Activated naive CD4-positive, alpha-beta T cell treated with anti-CD3 and anti-CD28 coated beads, Interleukin-2, amount 50 U/mL, for 72 hours (primary cell): ENCODE measurements around the gene TGM2. TPM values are rescaled to one million over a fixed set of nuclear protein-coding genes. Genes with fewer than 3 reads are reported as not detected.

ENCODE experiments used
- ATAC-seq, 2 donors: fragments of 150-1000 bp; cut with Tn5 transposase; 2 replicates each; pipeline ENCODE4 v1.10.0; 2021; ENCODE audit warnings: mild to moderate bottlenecking in 2 of 2, moderate library complexity in 2 of 2
- DNase-seq, 2 donors: peaks; one replicate each; pipeline ENCODE4 v3.0.0; 2021 to 2022; ENCODE audit warnings: low spot score in 2 of 2
- H3K27ac Mint-ChIP-seq, 2 donors: one replicate each; pipeline ENCODE4 v1.8.0; 2022; ENCODE audit warnings: mild to moderate bottlenecking in 2 of 2, mixed read lengths in 2 of 2
- H3K36me3 Mint-ChIP-seq, 2 donors: one replicate each; pipeline ENCODE4 v1.8.0; 2022; ENCODE audit warnings: mixed read lengths in 2 of 2
- H3K9me3 Mint-ChIP-seq, 2 donors: one replicate each; pipeline ENCODE4 v1.8.0; 2022; ENCODE audit warnings: mixed read lengths in 2 of 2
- total RNA-seq, 2 donors: library from RNA; stranded (reverse); gene quantifications; one replicate each; pipeline ENCODE4 v1.2.3, GENCODE V29; 2022

Gene TGM2
- total RNA-seq = under 1 TPM in 1 of 2 donors, not detected in 1; 0.10 TPM

- ATAC-seq (peak; percentile 74 to 89), DNase-seq (peak in 1 of 2 donors; percentile 64)
- Mint-ChIP-seq H3K36me3 (no peaks in the 10 kb centered on the region), H3K9me3 (no peaks in the 10 kb centered on the region), H3K27ac (no peak within 1 kb of the TSS)
These were observed at the start of gene TGM2 for GRCh38 chr20:38165089-38165965. Gene TGM2 (minus strand): TSS chr20:38165270. CDS start chr20:38165198, 72 bp downstream.

GRCh38 chr20:38214256-38215193, 49.5 kb upstream of the TGM2 start:
- no peaks in the 10 kb centered on the region for H3K36me3 Mint-ChIP-seq
- H3K9me3 Mint-ChIP-seq = no peaks in the 10 kb centered on the region
- DNase-seq (no peak), ATAC-seq (no peak)
- no peak overlapping the region for H3K27ac Mint-ChIP-seq

GRCh38 chr20:38213607-38213940, 48.5 kb upstream of the TGM2 start:
- no peak for DNase-seq
- no peaks in the 10 kb centered on the region for H3K36me3 Mint-ChIP-seq
- no peak for ATAC-seq
- H3K27ac Mint-ChIP-seq = no peak overlapping the region
- no peaks in the 10 kb centered on the region for H3K9me3 Mint-ChIP-seq

GRCh38 chr20:38212806-38213606, 47.9 kb upstream of the TGM2 start:
- DNase-seq = no peak
- no peak for ATAC-seq

GRCh38 chr20:38211200-38212097, 46.4 kb upstream of the TGM2 start:
- no peaks in the 10 kb centered on the region for H3K9me3 Mint-ChIP-seq
- DNase-seq (peak in 1 of 2 donors; percentile 20), ATAC-seq (no peak)
- peak overlapping the region in 1 of 2 donors; percentile 36 for H3K27ac Mint-ChIP-seq
- no peaks in the 10 kb centered on the region for H3K36me3 Mint-ChIP-seq

More at GRCh38 chr20:38212806-38213606, 47.9 kb upstream of the TGM2 start:
- no peaks in the 10 kb centered on the region for H3K36me3 Mint-ChIP-seq
- H3K9me3 Mint-ChIP-seq = no peaks in the 10 kb centered on the region
- no peak overlapping the region for H3K27ac Mint-ChIP-seq

- no peak for ATAC-seq
- H3K36me3 Mint-ChIP-seq = no peaks in the 10 kb centered on the region
- DNase-seq = peak in 1 of 2 donors; percentile 30
- H3K9me3 Mint-ChIP-seq = no peaks in the 10 kb centered on the region
- no peak overlapping the region for H3K27ac Mint-ChIP-seq
These were observed 45.7 kb upstream of the TGM2 start for GRCh38 chr20:38210741-38211140.

- H3K27ac Mint-ChIP-seq = no peak overlapping the region
- H3K9me3 Mint-ChIP-seq = no peaks in the 10 kb centered on the region
- H3K36me3 Mint-ChIP-seq = no peaks in the 10 kb centered on the region
- DNase-seq (peak in 1 of 2 donors; percentile 50), ATAC-seq (no peak)
These were observed 44.8 kb upstream of the TGM2 start for GRCh38 chr20:38209736-38210405.

GRCh38 chr20:38209054-38209675, 44.1 kb upstream of the TGM2 start:
- H3K36me3 Mint-ChIP-seq = no peaks in the 10 kb centered on the region
- DNase-seq = no peak
- H3K27ac Mint-ChIP-seq = no peak overlapping the region
- H3K9me3 Mint-ChIP-seq = no peaks in the 10 kb centered on the region
- no peak for ATAC-seq

- H3K36me3 Mint-ChIP-seq = no peaks in the 10 kb centered on the region
- DNase-seq (no peak), ATAC-seq (no peak)
- H3K27ac Mint-ChIP-seq = no peak overlapping the region
- H3K9me3 Mint-ChIP-seq = no peaks in the 10 kb centered on the region
These were observed 43.5 kb upstream of the TGM2 start for GRCh38 chr20:38208523-38208922.

GRCh38 chr20:38208088-38208487, 43.0 kb upstream of the TGM2 start:
- H3K36me3 Mint-ChIP-seq = no peaks in the 10 kb centered on the region
- DNase-seq (no peak), ATAC-seq (no peak)
- no peaks in the 10 kb centered on the region for H3K9me3 Mint-ChIP-seq
- H3K27ac Mint-ChIP-seq = no peak overlapping the region

GRCh38 chr20:38207621-38208020, 42.6 kb upstream of the TGM2 start:
- Mint-ChIP-seq H3K9me3 (no peaks in the 10 kb centered on the region), H3K27ac (no peak overlapping the region), H3K36me3 (no peaks in the 10 kb centered on the region)
- no peak for ATAC-seq
- DNase-seq = no peak

GRCh38 chr20:38205001-38205400, 39.9 kb upstream of the TGM2 start:
- H3K36me3 Mint-ChIP-seq = no peaks in the 10 kb centered on the region
- no peaks in the 10 kb centered on the region for H3K9me3 Mint-ChIP-seq
- H3K27ac Mint-ChIP-seq = no peak overlapping the region
- ATAC-seq = no peak
- DNase-seq = no peak

- ATAC-seq = no peak
- Mint-ChIP-seq H3K9me3 (no peaks in the 10 kb centered on the region), H3K36me3 (no peaks in the 10 kb centered on the region), H3K27ac (no peak overlapping the region)
- DNase-seq = no peak
These were observed 38.9 kb upstream of the TGM2 start for GRCh38 chr20:38203981-38204357.

- DNase-seq = peak in 1 of 2 donors; percentile 4
- Mint-ChIP-seq H3K36me3 (no peaks in the 10 kb centered on the region), H3K27ac (no peak overlapping the region), H3K9me3 (no peaks in the 10 kb centered on the region)
- ATAC-seq = no peak
These were observed 38.4 kb upstream of the TGM2 start for GRCh38 chr20:38203337-38203980.

GRCh38 chr20:38202982-38203293, 37.9 kb upstream of the TGM2 start:
- DNase-seq (peak in 1 of 2 donors; percentile 30), ATAC-seq (no peak)
- Mint-ChIP-seq H3K9me3 (no peaks in the 10 kb centered on the region), H3K27ac (no peak overlapping the region), H3K36me3 (no peaks in the 10 kb centered on the region)
